ENCODE data around the gene QRICH2.

QRICH2 gene

GRCh38 chr17:76341301-76341700 is 33.2 kb upstream of the QRICH2 start:
- H3K9me3 Mint-ChIP-seq (ENCODE audit: low read depth), result no peaks in the 10 kb centered on the region
- H3K4me3 Mint-ChIP-seq, result no peak overlapping the region
- H3K27me3 Mint-ChIP-seq, result no peaks in the 10 kb centered on the region
- H3K27ac Mint-ChIP-seq, result no peak overlapping the region
- H3K36me3 Mint-ChIP-seq, result peaks cover 17% of the 10 kb centered on the region
- peaks cover 9% of the 10 kb centered on the region for H3K4me1 Mint-ChIP-seq (ENCODE audit: low read depth)

GRCh38 chr17:76337413-76337777 is 29.3 kb upstream of the QRICH2 start:
- H3K27me3 Mint-ChIP-seq, result no peaks in the 10 kb centered on the region
- peaks cover 9% of the 10 kb centered on the region for H3K4me1 Mint-ChIP-seq (ENCODE audit: low read depth)
- no peak overlapping the region for H3K4me3 Mint-ChIP-seq
- H3K9me3 Mint-ChIP-seq (ENCODE audit: low read depth), result no peaks in the 10 kb centered on the region
- H3K27ac Mint-ChIP-seq, result no peak overlapping the region
- H3K36me3 Mint-ChIP-seq, result peaks cover 11% of the 10 kb centered on the region

- H3K4me3 Mint-ChIP-seq, result no peak overlapping the region
- peaks cover 9% of the 10 kb centered on the region for H3K4me1 Mint-ChIP-seq (ENCODE audit: low read depth)
- peaks cover 8% of the 10 kb centered on the region for H3K36me3 Mint-ChIP-seq
- H3K27ac Mint-ChIP-seq, result no peak overlapping the region
- H3K27me3 Mint-ChIP-seq, result no peaks in the 10 kb centered on the region
- H3K9me3 Mint-ChIP-seq (ENCODE audit: low read depth), result no peaks in the 10 kb centered on the region
Observed at GRCh38 chr17:76336756-76337412, 28.8 kb upstream of the QRICH2 start.

- Mint-ChIP-seq H3K4me1 (ENCODE audit: low read depth) (peaks cover 9% of the 10 kb centered on the region), H3K9me3 (ENCODE audit: low read depth) (no peaks in the 10 kb centered on the region), H3K36me3 (peaks cover 8% of the 10 kb centered on the region), H3K4me3 (no peak overlapping the region), H3K27me3 (no peaks in the 10 kb centered on the region), H3K27ac (no peak overlapping the region)
Observed at GRCh38 chr17:76335716-76336381, 27.8 kb upstream of the QRICH2 start.

- Mint-ChIP-seq H3K27me3 (no peaks in the 10 kb centered on the region), H3K4me1 (ENCODE audit: low read depth) (peaks cover 5% of the 10 kb centered on the region), H3K27ac (no peak overlapping the region), H3K36me3 (peaks cover 3% of the 10 kb centered on the region), H3K9me3 (ENCODE audit: low read depth) (no peaks in the 10 kb centered on the region), H3K4me3 (no peak overlapping the region)
Observed at GRCh38 chr17:76333673-76334505, 25.8 kb upstream of the QRICH2 start.

- Mint-ChIP-seq H3K9me3 (ENCODE audit: low read depth) (no peaks in the 10 kb centered on the region), H3K4me3 (no peak overlapping the region), H3K4me1 (ENCODE audit: low read depth) (no peaks in the 10 kb centered on the region), H3K27me3 (no peaks in the 10 kb centered on the region), H3K27ac (no peak overlapping the region), H3K36me3 (peaks cover 4% of the 10 kb centered on the region)
Observed at GRCh38 chr17:76331083-76331482, 23.0 kb upstream of the QRICH2 start.

GRCh38 chr17:76329664-76330063 is 21.6 kb upstream of the QRICH2 start:
- Mint-ChIP-seq H3K27ac (no peak overlapping the region), H3K4me3 (no peak overlapping the region), H3K36me3 (peaks cover 6% of the 10 kb centered on the region), H3K4me1 (ENCODE audit: low read depth) (no peaks in the 10 kb centered on the region), H3K9me3 (ENCODE audit: low read depth) (no peaks in the 10 kb centered on the region), H3K27me3 (no peaks in the 10 kb centered on the region)

GRCh38 chr17:76327696-76328095 is 19.6 kb upstream of the QRICH2 start:
- Mint-ChIP-seq H3K36me3 (peaks cover 11% of the 10 kb centered on the region), H3K4me3 (no peak overlapping the region), H3K4me1 (ENCODE audit: low read depth) (no peaks in the 10 kb centered on the region), H3K27me3 (no peaks in the 10 kb centered on the region), H3K27ac (no peak overlapping the region), H3K9me3 (ENCODE audit: low read depth) (no peaks in the 10 kb centered on the region)

- H3K4me1 Mint-ChIP-seq (ENCODE audit: low read depth), result no peaks in the 10 kb centered on the region
- no peak overlapping the region for H3K27ac Mint-ChIP-seq
- H3K27me3 Mint-ChIP-seq, result no peaks in the 10 kb centered on the region
- H3K9me3 Mint-ChIP-seq (ENCODE audit: low read depth), result no peaks in the 10 kb centered on the region
- H3K36me3 Mint-ChIP-seq, result peaks cover 15% of the 10 kb centered on the region
- H3K4me3 Mint-ChIP-seq, result no peak overlapping the region
Observed at GRCh38 chr17:76326306-76326705, 18.2 kb upstream of the QRICH2 start.

- Mint-ChIP-seq H3K36me3 (peaks cover 12% of the 10 kb centered on the region), H3K4me3 (no peak overlapping the region)
Observed at GRCh38 chr17:76318586-76318985, 10.5 kb upstream of the QRICH2 start.

GRCh38 chr17:76317535-76317934 is 9.5 kb upstream of the QRICH2 start:
- Mint-ChIP-seq H3K27ac (no peak overlapping the region), H3K27me3 (no peaks in the 10 kb centered on the region), H3K4me1 (ENCODE audit: low read depth) (peaks cover 5% of the 10 kb centered on the region), H3K4me3 (no peak overlapping the region), H3K9me3 (ENCODE audit: low read depth) (no peaks in the 10 kb centered on the region), H3K36me3 (peaks cover 10% of the 10 kb centered on the region)

More at GRCh38 chr17:76318586-76318985, 10.5 kb upstream of the QRICH2 start:
- Mint-ChIP-seq H3K4me1 (ENCODE audit: low read depth) (peaks cover 5% of the 10 kb centered on the region), H3K27ac (no peak overlapping the region), H3K9me3 (ENCODE audit: low read depth) (no peaks in the 10 kb centered on the region), H3K27me3 (no peaks in the 10 kb centered on the region)

GRCh38 chr17:76314392-76315227 is 6.5 kb upstream of the QRICH2 start:
- Mint-ChIP-seq H3K27me3 (no peaks in the 10 kb centered on the region), H3K4me1 (ENCODE audit: low read depth) (peaks cover 5% of the 10 kb centered on the region), H3K9me3 (ENCODE audit: low read depth) (no peaks in the 10 kb centered on the region), H3K36me3 (peaks cover 6% of the 10 kb centered on the region), H3K27ac (no peak overlapping the region), H3K4me3 (no peak overlapping the region)

GRCh38 chr17:76312735-76313134 is 4.7 kb upstream of the QRICH2 start:
- Mint-ChIP-seq H3K27ac (no peak overlapping the region), H3K36me3 (peaks cover 9% of the 10 kb centered on the region), H3K4me1 (ENCODE audit: low read depth) (peaks cover 5% of the 10 kb centered on the region), H3K9me3 (ENCODE audit: low read depth) (no peaks in the 10 kb centered on the region), H3K27me3 (no peaks in the 10 kb centered on the region), H3K4me3 (no peak overlapping the region)

- Mint-ChIP-seq H3K4me1 (ENCODE audit: low read depth) (no peaks in the 10 kb centered on the region), H3K4me3 (no peak overlapping the region), H3K9me3 (ENCODE audit: low read depth) (no peaks in the 10 kb centered on the region), H3K27ac (no peak overlapping the region), H3K36me3 (peaks cover 9% of the 10 kb centered on the region), H3K27me3 (no peaks in the 10 kb centered on the region)
Observed at GRCh38 chr17:76309461-76309860, 1.4 kb upstream of the QRICH2 start.

Data from activated naive CD8-positive, alpha-beta T cell (primary cell).